ENCODE data around the gene TANC1. TPM values are rescaled to one million over a fixed set of nuclear protein-coding genes. Genes with fewer than 3 reads are reported as not detected.

The TANC1 gene
- total RNA-seq, 2 experiments from 2014 or later = 0.70 to 0.92 TPM

GRCh38 chr2:159185401-159186130 is 217.1 kb downstream of the TANC1 start:
- no peaks in the 10 kb centered on the region for H3K36me3 Mint-ChIP-seq (ENCODE audit: low read depth)
- ATAC-seq = peak; percentile 53
- H3K27me3 Mint-ChIP-seq = no peaks in the 10 kb centered on the region
- peak; percentile 19 for DNase-seq
- H3K4me1 Mint-ChIP-seq (ENCODE audit: low read depth) = peaks cover 11% of the 10 kb centered on the region
- CTCF ChIA-PET = interaction anchor here (1.4 to 1.5 kb wide), 2 partner anchors 15 to 283 kb away, joined by 3 to 4 read pairs; no protein-coding TSS in a partner anchor
- no peak overlapping the region for H3K4me3 Mint-ChIP-seq
- intact Hi-C loops (cut with micrococcal nuclease) = no loop called here
- H3K9me3 Mint-ChIP-seq = no peaks in the 10 kb centered on the region
- H3K27ac Mint-ChIP-seq = no peak overlapping the region
- POLR2A ChIA-PET = no interaction called here
- TF ChIP-seq CTCF (IDR thresholded peaks at IDR 0.05) = no peak

GRCh38 chr2:159186462-159186861 is 218.0 kb downstream of the TANC1 start:
- CTCF ChIA-PET = interaction anchor here (1.5 kb wide), 1 partner anchor 14 kb away, joined by 4 read pairs; no protein-coding TSS in a partner anchor
- DNase-seq (no peak), ATAC-seq (no peak)
- POLR2A ChIA-PET = interaction anchor here (1.0 kb wide), 1 partner anchor 10 kb away, joined by 3 read pairs; no protein-coding TSS in a partner anchor
- Mint-ChIP-seq H3K4me1 (ENCODE audit: low read depth) (peaks cover 11% of the 10 kb centered on the region), H3K27ac (no peak overlapping the region), H3K27me3 (no peaks in the 10 kb centered on the region), H3K36me3 (ENCODE audit: low read depth) (no peaks in the 10 kb centered on the region), H3K9me3 (no peaks in the 10 kb centered on the region), H3K4me3 (no peak overlapping the region)
- intact Hi-C loops (cut with micrococcal nuclease) = no loop called here
- TF ChIP-seq CTCF (IDR thresholded peaks at IDR 0.05) = no peak

GRCh38 chr2:159187106-159187505 is 218.7 kb downstream of the TANC1 start:
- Mint-ChIP-seq H3K4me3 (no peak overlapping the region), H3K27ac (no peak overlapping the region), H3K27me3 (no peaks in the 10 kb centered on the region), H3K36me3 (ENCODE audit: low read depth) (no peaks in the 10 kb centered on the region), H3K9me3 (no peaks in the 10 kb centered on the region), H3K4me1 (ENCODE audit: low read depth) (peaks cover 11% of the 10 kb centered on the region)
- no peak for TF ChIP-seq CTCF (IDR thresholded peaks at IDR 0.05)
- ATAC-seq (no peak), DNase-seq (no peak)
- intact Hi-C loops (cut with micrococcal nuclease) = no loop called here
- POLR2A ChIA-PET = interaction anchor here (1.0 kb wide), 1 partner anchor 9 kb away, joined by 3 read pairs; no protein-coding TSS in a partner anchor
- CTCF ChIA-PET = interaction anchor here (1.5 kb wide), 1 partner anchor 14 kb away, joined by 4 read pairs; no protein-coding TSS in a partner anchor

GRCh38 chr2:159188449-159188848 is 220.0 kb downstream of the TANC1 start:
- ATAC-seq = no peak
- Mint-ChIP-seq H3K27ac (no peak overlapping the region), H3K4me3 (no peak overlapping the region), H3K27me3 (no peaks in the 10 kb centered on the region), H3K36me3 (ENCODE audit: low read depth) (no peaks in the 10 kb centered on the region), H3K9me3 (no peaks in the 10 kb centered on the region), H3K4me1 (ENCODE audit: low read depth) (peaks cover 11% of the 10 kb centered on the region)
- intact Hi-C loops (cut with micrococcal nuclease) = no loop called here
- POLR2A ChIA-PET = no interaction called here
- DNase-seq = no peak
- no peak for TF ChIP-seq CTCF (IDR thresholded peaks at IDR 0.05)
- CTCF ChIA-PET = no interaction called here

GRCh38 chr2:159192371-159192918 is 224.0 kb downstream of the TANC1 start:
- ChIA-PET POLR2A (no interaction called here), CTCF (no interaction called here)
- Mint-ChIP-seq H3K27me3 (no peaks in the 10 kb centered on the region), H3K4me1 (ENCODE audit: low read depth) (no peaks in the 10 kb centered on the region), H3K27ac (no peak overlapping the region), H3K36me3 (ENCODE audit: low read depth) (no peaks in the 10 kb centered on the region), H3K9me3 (no peaks in the 10 kb centered on the region), H3K4me3 (no peak overlapping the region)
- DNase-seq = no peak
- no peak for TF ChIP-seq CTCF (IDR thresholded peaks at IDR 0.05)
- intact Hi-C loops (cut with micrococcal nuclease) = no loop called here
- no peak for ATAC-seq
